Cardiac muscle cell (in vitro differentiated cells and primary cell): ENCODE results near the gene TMEM183A. TPM values are rescaled to one million over a fixed set of nuclear protein-coding genes. Genes with fewer than 3 reads are reported as not detected.
"Not testable (repeated sequence)": the region's sequence is repeated elsewhere in the genome, so short reads cannot be mapped to it uniquely, and the experiment has no call there.

ENCODE experiments used
- DNase-seq, 2 donors: peaks; one replicate each; pipeline versions ENCODE4 v3.0.0 to v3.0.0-alpha.2; 2010 to 2017; ENCODE audit warnings: low read depth in 1 of 2, low spot score in 1 of 2
- H3K27ac ChIP-seq: fragments of 200-600 bp; sonication (generic); 2 replicates; pipeline ENCODE4 v1.5.1; 2016
- H3K27me3 ChIP-seq: fragments of 200-600 bp; sonication (generic); 2 replicates; pipeline ENCODE4 v1.6.0; 2016; ENCODE audit warnings: control low read depth
- H3K36me3 ChIP-seq: fragments of 200-600 bp; sonication (generic); 2 replicates; pipeline ENCODE4 v1.5.1; 2016; ENCODE audit warnings: control low read depth
- H3K4me1 ChIP-seq: fragments of 200-600 bp; sonication (generic); 2 replicates; pipeline ENCODE4 v1.8.1; 2017; ENCODE audit warnings: low read depth, mild to moderate bottlenecking, mixed run types
- H3K4me3 ChIP-seq: fragments of 200-600 bp; sonication (generic); 2 replicates; pipeline ENCODE4 v1.5.1; 2016; ENCODE audit warnings: mild to moderate bottlenecking
- H3K9me3 ChIP-seq: fragments of 200-600 bp; sonication (generic); 2 replicates; pipeline ENCODE4 v1.5.1; 2017; ENCODE audit warnings: low read depth, mild to moderate bottlenecking, control low read depth
- polyA plus RNA-seq: library from polyadenylated mRNA; unstranded; fragments of >200 nt; fragmentation: Nextera tagmentation; extraction: Ambion mirVana; gene quantifications from 2 replicates; pipeline ENCODE4 v1.2.1, GENCODE V29; 2016
- total RNA-seq: library from RNA; depleted of rRNA; stranded (reverse); fragments of >200 nt; gene quantifications from 2 replicates; pipeline ENCODE4 v1.2.3, GENCODE V29; 2016
- TF ChIP-seq, protein P1 (sequence below): IDR thresholded peaks from 2 replicates; pipeline ENCODE4 v1.5.1; 2012; ENCODE audit warnings: low read depth, mild to moderate bottlenecking, low read length

The TMEM183A gene
- total and polyA plus RNA-seq, 2 experiments from 2014 or later: 67.1 to 99.7 TPM

DNA sequence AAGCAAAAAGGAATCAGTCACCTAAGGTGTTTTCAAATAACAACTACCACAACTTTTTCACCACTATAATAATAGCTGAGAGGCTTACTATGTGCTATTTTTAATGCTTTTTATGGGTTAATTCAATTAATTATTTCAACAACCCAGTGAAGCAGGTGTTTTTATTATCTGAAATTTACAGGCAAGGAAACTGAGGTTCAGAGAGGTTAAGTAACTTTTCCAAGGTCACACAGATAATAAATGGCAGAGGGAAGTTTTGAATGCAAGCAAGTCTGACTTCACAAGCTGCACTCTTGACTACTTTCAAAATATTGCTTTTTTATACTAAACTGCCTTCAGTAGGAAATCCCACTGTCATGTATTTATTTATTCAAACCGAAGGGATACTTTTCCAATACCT is 4.2 kb upstream of the TMEM183A start:
- DNase-seq: no peak
- Histone ChIP-seq H3K4me3 (no peak overlapping the region), H3K27me3 (no peaks in the 10 kb centered on the region), H3K9me3 (no peaks in the 10 kb centered on the region), H3K27ac (no peak overlapping the region), H3K4me1 (no peaks in the 10 kb centered on the region), H3K36me3 (no peaks in the 10 kb centered on the region)
- TF ChIP-seq, protein P1, sequence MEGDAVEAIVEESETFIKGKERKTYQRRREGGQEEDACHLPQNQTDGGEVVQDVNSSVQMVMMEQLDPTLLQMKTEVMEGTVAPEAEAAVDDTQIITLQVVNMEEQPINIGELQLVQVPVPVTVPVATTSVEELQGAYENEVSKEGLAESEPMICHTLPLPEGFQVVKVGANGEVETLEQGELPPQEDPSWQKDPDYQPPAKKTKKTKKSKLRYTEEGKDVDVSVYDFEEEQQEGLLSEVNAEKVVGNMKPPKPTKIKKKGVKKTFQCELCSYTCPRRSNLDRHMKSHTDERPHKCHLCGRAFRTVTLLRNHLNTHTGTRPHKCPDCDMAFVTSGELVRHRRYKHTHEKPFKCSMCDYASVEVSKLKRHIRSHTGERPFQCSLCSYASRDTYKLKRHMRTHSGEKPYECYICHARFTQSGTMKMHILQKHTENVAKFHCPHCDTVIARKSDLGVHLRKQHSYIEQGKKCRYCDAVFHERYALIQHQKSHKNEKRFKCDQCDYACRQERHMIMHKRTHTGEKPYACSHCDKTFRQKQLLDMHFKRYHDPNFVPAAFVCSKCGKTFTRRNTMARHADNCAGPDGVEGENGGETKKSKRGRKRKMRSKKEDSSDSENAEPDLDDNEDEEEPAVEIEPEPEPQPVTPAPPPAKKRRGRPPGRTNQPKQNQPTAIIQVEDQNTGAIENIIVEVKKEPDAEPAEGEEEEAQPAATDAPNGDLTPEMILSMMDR: no peak

DNA sequence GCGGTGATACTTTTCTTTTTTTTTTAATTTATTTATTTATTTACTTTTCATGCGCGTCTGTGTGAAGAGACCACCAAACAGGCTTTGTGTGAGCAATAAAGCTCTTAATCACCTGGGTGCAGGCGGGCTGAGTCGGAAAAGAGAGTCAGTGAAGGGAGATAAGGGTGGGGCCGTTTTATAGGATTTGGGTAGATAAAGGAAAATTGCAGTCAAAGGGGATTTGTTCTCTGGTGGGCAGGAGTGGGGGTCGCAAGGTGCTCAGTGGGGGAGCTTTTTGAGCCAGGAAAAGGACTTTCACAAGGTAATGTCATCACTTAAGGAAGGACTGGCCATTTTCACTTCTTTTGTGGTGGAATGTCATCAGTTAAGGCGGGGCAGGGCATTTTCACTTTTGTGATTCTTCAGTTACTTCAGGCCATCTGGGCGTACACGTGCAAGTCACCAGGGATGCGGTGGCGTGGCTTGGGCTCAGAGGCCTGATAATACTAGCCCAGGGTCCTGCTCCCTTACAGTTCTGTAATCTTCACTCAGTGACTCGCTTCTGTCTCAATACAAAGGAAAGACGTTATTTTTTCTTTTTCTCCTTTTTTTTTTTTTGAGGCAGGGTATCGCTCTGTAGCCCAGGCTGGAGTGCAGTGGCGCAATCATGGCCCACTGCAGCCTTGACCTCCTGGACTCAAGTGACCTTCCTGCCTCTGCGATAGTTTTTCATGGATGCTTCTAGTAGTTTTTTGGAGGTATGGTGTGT is 1.6 kb upstream of the TMEM183A start:
- not testable (repeated sequence) for H3K4me3 ChIP-seq, H3K4me1 ChIP-seq, H3K27me3 ChIP-seq, DNase-seq, H3K9me3 ChIP-seq
- Histone ChIP-seq H3K36me3 (peaks cover 18% of the 10 kb centered on the region), H3K27ac (peak overlapping the region; percentile 96)

DNA sequence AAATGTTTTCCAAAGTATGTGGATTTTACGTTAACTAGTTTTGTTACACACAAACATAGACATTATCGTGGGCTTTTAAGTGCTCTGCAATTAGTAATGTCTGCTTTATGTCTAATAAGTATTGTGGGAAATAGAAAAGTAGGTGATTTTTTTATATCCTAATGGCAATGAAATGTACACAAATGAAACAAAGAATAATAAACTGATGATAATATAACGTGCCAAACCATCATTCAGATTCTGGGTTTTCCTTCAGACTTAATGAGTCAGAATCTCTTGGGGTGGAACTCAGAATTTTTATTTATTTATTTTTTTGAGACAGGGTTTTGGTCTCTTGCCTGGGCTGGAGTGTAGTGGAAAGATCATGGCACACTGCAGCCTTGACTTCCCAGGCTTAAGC is 2.0 kb downstream of the TMEM183A start:
- Histone ChIP-seq H3K4me3 (no peak overlapping the region), H3K4me1 (peaks cover 5% of the 10 kb centered on the region), H3K27me3 (no peaks in the 10 kb centered on the region), H3K9me3 (no peaks in the 10 kb centered on the region), H3K27ac (no peak overlapping the region), H3K36me3 (peaks cover 38% of the 10 kb centered on the region)
- TF ChIP-seq, protein P1: no peak
- DNase-seq: no peak

DNA sequence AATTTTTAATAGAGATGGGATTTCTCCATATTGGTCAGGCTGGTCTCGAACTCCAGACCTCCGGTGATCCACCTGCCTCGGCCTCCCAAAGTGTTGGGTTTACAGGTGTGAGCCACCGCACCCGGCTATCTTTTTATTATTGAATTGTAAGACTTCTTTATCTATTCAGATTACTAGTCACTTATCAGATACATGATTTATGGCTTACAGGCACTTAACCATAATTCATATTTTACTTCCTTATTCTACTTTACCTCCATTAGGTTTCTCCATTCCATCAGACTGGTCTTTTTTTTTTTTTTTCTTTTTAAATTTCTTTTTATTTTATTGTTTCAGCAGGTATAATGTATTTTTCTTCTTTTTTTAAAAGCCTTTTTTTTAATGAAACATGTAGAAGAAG is 4.4 kb downstream of the TMEM183A start:
- TF ChIP-seq, protein P1: no peak
- H3K27ac ChIP-seq: no peak overlapping the region
- peaks cover 62% of the 10 kb centered on the region for H3K36me3 ChIP-seq
- H3K9me3 ChIP-seq: no peaks in the 10 kb centered on the region
- H3K4me1 ChIP-seq: peaks cover 5% of the 10 kb centered on the region
- DNase-seq: no peak
- H3K4me3 ChIP-seq: no peak overlapping the region
- no peaks in the 10 kb centered on the region for H3K27me3 ChIP-seq

DNA sequence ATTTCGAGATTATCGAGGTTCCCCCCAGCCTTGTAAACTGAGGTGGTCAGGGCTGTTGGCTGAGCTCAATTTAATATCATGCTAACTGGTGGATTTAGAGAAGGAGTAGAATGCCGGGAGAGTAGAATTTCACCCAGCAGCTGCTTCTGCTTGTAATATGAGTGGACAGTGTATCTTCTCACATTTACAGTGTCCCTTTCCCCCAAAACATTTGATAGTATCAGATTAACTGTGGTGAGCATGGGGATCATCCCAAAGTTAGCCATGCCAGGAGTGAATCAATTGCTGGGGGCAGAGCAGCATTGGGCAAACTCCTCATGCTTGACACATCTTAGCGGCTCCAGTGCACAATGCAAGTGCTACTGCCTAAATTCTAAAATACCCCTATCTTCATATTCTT is 9.9 kb downstream of the TMEM183A start:
- Histone ChIP-seq H3K27me3 (no peaks in the 10 kb centered on the region), H3K9me3 (no peaks in the 10 kb centered on the region), H3K4me1 (no peaks in the 10 kb centered on the region), H3K27ac (no peak overlapping the region), H3K36me3 (peaks cover 86% of the 10 kb centered on the region), H3K4me3 (no peak overlapping the region)
- TF ChIP-seq, protein P1: no peak
- DNase-seq: no peak

DNA sequence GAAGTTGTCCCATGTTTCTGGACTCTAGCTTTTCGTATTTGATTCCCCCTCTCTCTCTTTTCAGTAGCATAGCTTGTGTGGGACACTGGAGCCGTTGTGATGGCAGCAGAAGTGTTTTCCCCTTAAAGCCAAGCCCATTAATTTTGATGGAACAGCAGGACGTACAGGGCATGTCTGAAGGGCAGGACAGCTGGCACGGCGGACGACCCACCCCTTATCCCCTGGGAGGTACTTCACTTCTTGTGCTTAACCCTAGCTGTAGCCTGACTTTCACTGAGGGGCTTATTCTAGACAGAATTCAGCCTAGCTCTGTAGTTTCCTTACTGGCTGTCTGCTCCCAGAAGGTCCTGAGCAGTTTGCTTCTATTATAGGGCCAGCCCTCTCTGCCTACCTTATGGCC is 10.5 kb downstream of the TMEM183A start:
- no peak for DNase-seq
- H3K9me3 ChIP-seq: no peaks in the 10 kb centered on the region
- H3K4me1 ChIP-seq: no peaks in the 10 kb centered on the region
- H3K36me3 ChIP-seq: peaks cover 82% of the 10 kb centered on the region
- H3K27ac ChIP-seq: no peak overlapping the region
- no peak overlapping the region for H3K4me3 ChIP-seq
- no peaks in the 10 kb centered on the region for H3K27me3 ChIP-seq
- TF ChIP-seq, protein P1: no peak

DNA sequence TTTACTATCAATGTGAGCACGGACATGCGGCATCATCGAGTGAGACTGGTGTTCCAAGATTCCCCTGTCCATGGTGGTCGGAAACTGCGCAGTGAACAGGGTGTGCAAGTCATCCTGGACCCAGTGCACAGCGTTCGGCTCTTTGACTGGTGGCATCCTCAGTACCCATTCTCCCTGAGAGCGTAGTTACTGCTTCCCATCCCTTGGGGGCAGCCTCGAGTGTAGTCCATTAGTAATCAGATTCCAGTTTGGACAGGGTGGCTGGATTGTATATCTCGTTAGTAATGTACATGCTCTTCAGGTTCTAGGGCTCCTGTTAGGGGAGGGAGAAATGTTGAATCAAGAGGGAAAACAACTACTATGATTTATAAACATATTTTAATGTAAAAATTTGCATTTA is 15.7 kb downstream of the TMEM183A start:
- H3K36me3 ChIP-seq: peaks cover 49% of the 10 kb centered on the region
- DNase-seq, H3K9me3 ChIP-seq, H3K4me3 ChIP-seq, H3K4me1 ChIP-seq, H3K27me3 ChIP-seq, H3K27ac ChIP-seq: not testable (repeated sequence)
